WTC11 (cell line): ENCODE data around the gene MTFP1. TPM values are rescaled to one million over a fixed set of nuclear protein-coding genes. Genes with fewer than 3 reads are reported as not detected.
A peak's percentile ranks its signal among the peaks of the same experiment; 100 is the strongest.

Experiments
- ATAC-seq: fragments of 200-7000 bp; cut with Tn5 transposase; 2 replicates; pipeline ENCODE4 v1.10.0; 2021; ENCODE audit warnings: mild to moderate bottlenecking, moderate library complexity
- CTCF ChIA-PET: fragments of 300-600 bp; sonication (Branson Sonifier 250); formaldehyde crosslinking; loops from one replicate; lab custom pipeline; 2021; ENCODE audit warnings: antibody characterized with exemption; lab: Charles Lee
- POLR2A ChIA-PET: fragments of 350-600 bp; sonication (Branson Sonifier 250); formaldehyde crosslinking; loops from one replicate; lab custom pipeline; 2021; ENCODE audit warnings: antibody characterized with exemption; lab: Charles Lee
- DNase-seq: peaks from one replicate; pipeline ENCODE4 v3.0.0; 2021; ENCODE audit warnings: low spot score
- H3K27ac Mint-ChIP-seq: 2 replicates; pipeline ENCODE4 v1.8.0; 2021; ENCODE audit warnings: mixed read lengths
- H3K27me3 Mint-ChIP-seq: 2 replicates; pipeline ENCODE4 v1.8.0; 2021; ENCODE audit warnings: low read depth, mild to moderate bottlenecking, moderate library complexity, mixed read lengths
- H3K36me3 Mint-ChIP-seq: 2 replicates; pipeline ENCODE4 v1.8.0; 2021; ENCODE audit warnings: mixed read lengths
- H3K4me1 Mint-ChIP-seq: 2 replicates; pipeline ENCODE4 v1.8.0; 2022; ENCODE audit warnings: mixed read lengths
- H3K4me3 Mint-ChIP-seq: 2 replicates; pipeline ENCODE4 v1.8.0; 2021; ENCODE audit warnings: mild to moderate bottlenecking, moderate library complexity, mixed read lengths
- H3K9me3 Mint-ChIP-seq: 2 replicates; pipeline ENCODE4 v1.8.0; 2021; ENCODE audit warnings: mixed read lengths
- FOXP1 ChIP-seq: sonication (generic); formaldehyde crosslinking; IDR thresholded peaks from 2 replicates; pipeline ENCODE4 v1.8.0; 2022; ENCODE audit warnings: missing genetic modification reagents, mild to moderate bottlenecking, moderate library complexity, borderline replicate concordance
- GABPB1 ChIP-seq: sonication (generic); formaldehyde crosslinking; IDR thresholded peaks from 2 replicates; pipeline ENCODE4 v1.8.1; 2023; ENCODE audit warnings: mild to moderate bottlenecking, missing genetic modification reagents
- GRHL2 ChIP-seq: fragments of 250-450 bp; sonication (Bioruptor Pico); IDR thresholded peaks from 2 replicates; pipeline ENCODE4 v1.8.0; 2022; ENCODE audit warnings: mild to moderate bottlenecking, moderate library complexity; ENCODE audit not compliant: insufficient replicate concordance, severe bottlenecking
- HMGA2 ChIP-seq: fragments of 250-450 bp; sonication (Bioruptor Pico); IDR thresholded peaks from 2 replicates; pipeline ENCODE4 v1.4.0; 2021; ENCODE audit warnings: mild to moderate bottlenecking, moderate library complexity
- KAT7 ChIP-seq: sonication (generic); formaldehyde crosslinking; IDR thresholded peaks from 2 replicates; pipeline ENCODE4 v1.8.1; 2023; ENCODE audit warnings: missing genetic modification reagents, mild to moderate bottlenecking, borderline replicate concordance
- NFATC4 ChIP-seq: fragments of 250-450 bp; sonication (Bioruptor Pico); IDR thresholded peaks from 2 replicates; pipeline ENCODE4 v1.9.0; 2021; ENCODE audit warnings: mild to moderate bottlenecking
- NR3C1 ChIP-seq: sonication (generic); formaldehyde crosslinking; conservative IDR thresholded peaks from 2 replicates; pipeline ENCODE4 v1.8.1; 2023; ENCODE audit warnings: low read depth, mild to moderate bottlenecking, missing genetic modification reagents
- OVOL2 ChIP-seq: fragments of 250-450 bp; sonication (Bioruptor Pico); IDR thresholded peaks from 2 replicates; pipeline ENCODE4 v1.9.0; 2021; ENCODE audit warnings: mild to moderate bottlenecking, borderline replicate concordance
- RORB ChIP-seq: fragments of 250-450 bp; sonication (Bioruptor Pico); IDR thresholded peaks from 2 replicates; pipeline ENCODE4 v1.9.0; 2021; ENCODE audit warnings: mild to moderate bottlenecking
- TEAD1 ChIP-seq: sonication (generic); formaldehyde crosslinking; IDR thresholded peaks from 2 replicates; pipeline ENCODE4 v1.8.0; 2022; ENCODE audit warnings: mild to moderate bottlenecking, missing genetic modification reagents
- TP53 ChIP-seq: sonication (generic); formaldehyde crosslinking; IDR thresholded peaks from 2 replicates; pipeline ENCODE4 v1.8.1; 2023; ENCODE audit warnings: mild to moderate bottlenecking, missing genetic modification reagents
- ZNF317 ChIP-seq: sonication (generic); formaldehyde crosslinking; IDR thresholded peaks from 2 replicates; pipeline ENCODE4 v1.8.1; 2023; ENCODE audit warnings: low read depth, mild to moderate bottlenecking, moderate library complexity, missing genetic modification reagents, borderline replicate concordance
- ZNF396 ChIP-seq: fragments of 250-450 bp; sonication (Bioruptor Pico); IDR thresholded peaks from 2 replicates; pipeline ENCODE4 v1.8.0; 2021; ENCODE audit warnings: mild to moderate bottlenecking, moderate library complexity, borderline replicate concordance
- total RNA-seq: library from RNA; stranded (reverse); gene quantifications from 3 replicates; pipeline ENCODE4 v1.2.3, GENCODE V29; 2021
- TF ChIP-seq, protein P1 (sequence below): sonication (generic); formaldehyde crosslinking; conservative IDR thresholded peaks from 2 replicates; pipeline ENCODE4 v1.8.1; 2023; ENCODE audit warnings: mild to moderate bottlenecking, low read depth, missing genetic modification reagents, moderate library complexity
- TF ChIP-seq, protein P2 (sequence below): fragments of 250-450 bp; sonication (Bioruptor Pico); IDR thresholded peaks from 2 replicates; pipeline ENCODE4 v1.8.0; 2021; ENCODE audit warnings: mild to moderate bottlenecking
- TF ChIP-seq, protein P3 (sequence below): sonication (generic); formaldehyde crosslinking; IDR thresholded peaks from 2 replicates; pipeline ENCODE4 v1.8.1; 2022; ENCODE audit warnings: low read depth, missing genetic modification reagents, borderline replicate concordance
- TF ChIP-seq, protein P4 (sequence below): sonication (generic); formaldehyde crosslinking; IDR thresholded peaks from 2 replicates; pipeline ENCODE4 v1.8.1; 2023; ENCODE audit warnings: mild to moderate bottlenecking, missing genetic modification reagents
- TF ChIP-seq, protein P5 (sequence below): sonication (generic); formaldehyde crosslinking; IDR thresholded peaks from 2 replicates; pipeline ENCODE4 v1.8.0; 2022; ENCODE audit warnings: mild to moderate bottlenecking, missing genetic modification reagents

MTFP1 gene
- total RNA-seq, 1 experiment from 2014 or later, result 75.0 TPM

DNA sequence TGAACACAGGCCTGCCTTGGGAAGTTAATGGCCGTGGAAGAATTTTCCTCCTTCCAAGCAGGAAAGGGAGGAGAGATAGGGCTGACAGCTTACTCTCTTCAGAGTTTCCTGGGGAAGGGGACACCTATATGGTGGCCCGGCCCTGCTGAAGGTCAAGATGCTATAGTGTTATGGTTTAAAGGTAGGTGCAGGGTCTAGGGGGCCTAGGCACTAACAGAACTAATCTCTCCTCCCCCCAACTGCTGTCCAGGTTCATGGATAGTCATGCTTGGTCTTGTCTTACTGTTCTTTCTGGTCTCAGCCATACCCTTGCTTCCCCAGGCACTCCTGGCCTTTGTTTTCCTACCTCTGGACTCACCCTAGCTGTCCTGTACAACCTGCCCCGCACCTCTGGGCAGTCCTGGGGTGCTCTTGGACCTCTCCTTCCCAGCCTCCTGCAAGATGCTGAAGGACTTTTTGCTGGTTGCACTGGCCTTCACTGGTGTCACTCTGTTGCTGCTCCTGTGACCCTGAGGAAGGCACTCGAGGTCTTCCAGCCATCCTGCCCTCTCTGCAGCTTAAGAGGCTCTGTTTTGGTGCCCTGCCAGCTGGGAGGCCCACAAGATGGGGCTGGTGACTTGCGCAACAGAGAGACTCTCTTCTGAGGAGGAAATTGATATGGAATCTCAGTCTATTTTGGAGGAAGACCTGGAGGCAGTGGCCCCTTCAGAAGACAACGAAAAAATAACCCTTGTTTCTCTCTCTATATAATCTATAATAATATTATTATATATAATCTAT is 28.4 kb downstream of the MTFP1 start:
- ChIA-PET POLR2A (no interaction called here), CTCF (interaction anchor here (0.6 to 1.5 kb wide), 6 partner anchors 9 to 301 kb away, joined by 3 to 6 read pairs (median 4); partner anchors contain the start of gene SLC35E4)
- no peaks in the 10 kb centered on the region for H3K9me3 Mint-ChIP-seq
- no peak; the same call in 1 of the 2 replicates for ATAC-seq
- TF ChIP-seq ZNF317, result no peak
- TF ChIP-seq, protein P1, sequence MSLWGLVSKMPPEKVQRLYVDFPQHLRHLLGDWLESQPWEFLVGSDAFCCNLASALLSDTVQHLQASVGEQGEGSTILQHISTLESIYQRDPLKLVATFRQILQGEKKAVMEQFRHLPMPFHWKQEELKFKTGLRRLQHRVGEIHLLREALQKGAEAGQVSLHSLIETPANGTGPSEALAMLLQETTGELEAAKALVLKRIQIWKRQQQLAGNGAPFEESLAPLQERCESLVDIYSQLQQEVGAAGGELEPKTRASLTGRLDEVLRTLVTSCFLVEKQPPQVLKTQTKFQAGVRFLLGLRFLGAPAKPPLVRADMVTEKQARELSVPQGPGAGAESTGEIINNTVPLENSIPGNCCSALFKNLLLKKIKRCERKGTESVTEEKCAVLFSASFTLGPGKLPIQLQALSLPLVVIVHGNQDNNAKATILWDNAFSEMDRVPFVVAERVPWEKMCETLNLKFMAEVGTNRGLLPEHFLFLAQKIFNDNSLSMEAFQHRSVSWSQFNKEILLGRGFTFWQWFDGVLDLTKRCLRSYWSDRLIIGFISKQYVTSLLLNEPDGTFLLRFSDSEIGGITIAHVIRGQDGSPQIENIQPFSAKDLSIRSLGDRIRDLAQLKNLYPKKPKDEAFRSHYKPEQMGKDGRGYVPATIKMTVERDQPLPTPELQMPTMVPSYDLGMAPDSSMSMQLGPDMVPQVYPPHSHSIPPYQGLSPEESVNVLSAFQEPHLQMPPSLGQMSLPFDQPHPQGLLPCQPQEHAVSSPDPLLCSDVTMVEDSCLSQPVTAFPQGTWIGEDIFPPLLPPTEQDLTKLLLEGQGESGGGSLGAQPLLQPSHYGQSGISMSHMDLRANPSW (CRISPR knock-in tag), result no peak
- TF ChIP-seq, protein P2, sequence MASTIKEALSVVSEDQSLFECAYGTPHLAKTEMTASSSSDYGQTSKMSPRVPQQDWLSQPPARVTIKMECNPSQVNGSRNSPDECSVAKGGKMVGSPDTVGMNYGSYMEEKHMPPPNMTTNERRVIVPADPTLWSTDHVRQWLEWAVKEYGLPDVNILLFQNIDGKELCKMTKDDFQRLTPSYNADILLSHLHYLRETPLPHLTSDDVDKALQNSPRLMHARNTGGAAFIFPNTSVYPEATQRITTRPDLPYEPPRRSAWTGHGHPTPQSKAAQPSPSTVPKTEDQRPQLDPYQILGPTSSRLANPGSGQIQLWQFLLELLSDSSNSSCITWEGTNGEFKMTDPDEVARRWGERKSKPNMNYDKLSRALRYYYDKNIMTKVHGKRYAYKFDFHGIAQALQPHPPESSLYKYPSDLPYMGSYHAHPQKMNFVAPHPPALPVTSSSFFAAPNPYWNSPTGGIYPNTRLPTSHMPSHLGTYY (CRISPR knock-in tag), result no peak
- no peak for TF ChIP-seq TEAD1 (CRISPR knock-in tag)
- TF ChIP-seq NR3C1, result no peak
- TF ChIP-seq NFATC4, result no peak
- TF ChIP-seq RORB (CRISPR knock-in tag), result no peak
- no peak for TF ChIP-seq FOXP1 (CRISPR knock-in tag)
- TF ChIP-seq, protein P3, sequence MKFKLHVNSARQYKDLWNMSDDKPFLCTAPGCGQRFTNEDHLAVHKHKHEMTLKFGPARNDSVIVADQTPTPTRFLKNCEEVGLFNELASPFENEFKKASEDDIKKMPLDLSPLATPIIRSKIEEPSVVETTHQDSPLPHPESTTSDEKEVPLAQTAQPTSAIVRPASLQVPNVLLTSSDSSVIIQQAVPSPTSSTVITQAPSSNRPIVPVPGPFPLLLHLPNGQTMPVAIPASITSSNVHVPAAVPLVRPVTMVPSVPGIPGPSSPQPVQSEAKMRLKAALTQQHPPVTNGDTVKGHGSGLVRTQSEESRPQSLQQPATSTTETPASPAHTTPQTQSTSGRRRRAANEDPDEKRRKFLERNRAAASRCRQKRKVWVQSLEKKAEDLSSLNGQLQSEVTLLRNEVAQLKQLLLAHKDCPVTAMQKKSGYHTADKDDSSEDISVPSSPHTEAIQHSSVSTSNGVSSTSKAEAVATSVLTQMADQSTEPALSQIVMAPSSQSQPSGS, result no peak
- no peak for DNase-seq
- H3K27ac Mint-ChIP-seq, result peak overlapping the region; percentile 46; the same call in 1 of the 2 replicates
- H3K4me3 Mint-ChIP-seq, result no peak overlapping the region
- no peaks in the 10 kb centered on the region; the same call in 1 of the 2 replicates for H3K27me3 Mint-ChIP-seq
- no peaks in the 10 kb centered on the region for H3K4me1 Mint-ChIP-seq
- H3K36me3 Mint-ChIP-seq, result no peaks in the 10 kb centered on the region

DNA sequence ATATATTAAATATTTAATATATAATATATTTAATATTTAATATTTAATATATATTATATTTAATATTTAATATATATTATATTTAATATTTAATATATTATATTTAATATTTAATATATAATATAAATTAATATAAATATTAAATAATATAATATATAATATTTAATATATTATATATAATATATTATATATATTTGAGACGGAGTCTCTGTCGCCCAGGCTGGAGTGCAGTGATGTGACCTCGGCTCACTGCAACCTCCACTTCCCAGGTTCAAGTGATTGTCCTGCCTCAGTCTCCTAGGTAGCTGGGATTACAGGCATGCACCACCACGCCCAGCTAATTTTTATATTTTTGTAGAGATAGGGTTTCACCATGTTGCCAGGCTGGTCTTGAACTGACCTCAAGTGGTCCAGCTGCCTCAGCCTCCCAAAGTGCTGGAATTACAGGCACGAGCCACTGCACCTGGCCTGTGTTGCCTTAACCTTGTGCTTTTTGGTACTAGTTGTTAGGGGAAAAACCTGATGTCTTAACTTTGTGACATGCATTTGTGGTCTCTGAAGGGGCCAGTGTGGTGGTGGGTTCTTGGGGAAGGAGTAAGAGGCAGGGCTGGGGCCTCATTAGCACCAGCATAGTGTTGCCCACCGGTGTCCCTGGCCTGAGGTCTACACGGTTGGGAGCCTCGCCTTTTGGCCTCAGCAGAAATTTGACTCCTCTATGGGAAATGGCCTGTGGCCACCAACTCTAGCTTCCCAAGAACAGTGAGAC is 29.7 kb downstream of the MTFP1 start:
- Mint-ChIP-seq H3K36me3 (no peaks in the 10 kb centered on the region), H3K27ac (no peak overlapping the region), H3K9me3 (no peaks in the 10 kb centered on the region), H3K4me1 (no peaks in the 10 kb centered on the region), H3K27me3 (peaks cover 2% of the 10 kb centered on the region; the same call in 1 of the 2 replicates), H3K4me3 (no peak overlapping the region)
- CTCF ChIA-PET, result interaction anchor here (1.0 kb wide), 1 partner anchor 10 kb away, joined by 3 read pairs; no protein-coding TSS in a partner anchor
- no peak for DNase-seq
- POLR2A ChIA-PET, result no interaction called here
- TF ChIP-seq OVOL2 (CRISPR knock-in tag), result no peak
- TF ChIP-seq HMGA2, result peak; percentile 96
- no peak for ATAC-seq

DNA sequence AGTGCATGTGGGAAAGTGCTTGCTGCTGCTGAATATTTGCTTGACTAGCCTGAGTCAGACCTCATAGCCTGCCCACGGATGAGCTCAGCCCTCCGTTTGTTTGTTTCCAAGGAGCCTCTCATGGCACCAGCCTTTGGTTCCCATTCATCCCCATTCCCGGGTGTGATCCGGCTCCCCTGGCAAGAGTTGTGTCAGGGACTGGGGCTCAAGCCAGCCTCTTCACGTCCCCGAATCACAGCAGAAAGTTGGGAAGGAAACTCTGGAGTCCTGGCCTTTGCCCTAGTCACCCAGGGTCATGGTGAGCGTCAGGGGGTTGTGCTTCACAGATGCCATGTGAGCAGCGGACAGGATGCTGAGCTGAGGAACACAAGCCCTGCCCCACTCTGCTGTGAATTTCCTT is 32.4 kb downstream of the MTFP1 start:
- ChIA-PET CTCF (interaction anchor here (0.6 to 1.8 kb wide), 3 partner anchors 13 to 28 kb away, joined by 3 to 8 read pairs (median 3); partner anchors contain the start of gene SEC14L3), POLR2A (no interaction called here)
- DNase-seq (no peak), ATAC-seq (no peak)
- Mint-ChIP-seq H3K27me3 (peaks cover 2% of the 10 kb centered on the region; the same call in 1 of the 2 replicates), H3K4me3 (no peak overlapping the region), H3K9me3 (no peaks in the 10 kb centered on the region), H3K4me1 (0 out of 2 replicates have a peak, but pooled peaks cover 3% of the 10 kb centered on the region), H3K36me3 (no peaks in the 10 kb centered on the region), H3K27ac (no peak overlapping the region)
- TF ChIP-seq, protein P1 (CRISPR knock-in tag), result no peak
- no peak for TF ChIP-seq TP53 (CRISPR knock-in tag)
- no peak for TF ChIP-seq GRHL2
- no peak for TF ChIP-seq GABPB1 (CRISPR knock-in tag)
- TF ChIP-seq, protein P4, sequence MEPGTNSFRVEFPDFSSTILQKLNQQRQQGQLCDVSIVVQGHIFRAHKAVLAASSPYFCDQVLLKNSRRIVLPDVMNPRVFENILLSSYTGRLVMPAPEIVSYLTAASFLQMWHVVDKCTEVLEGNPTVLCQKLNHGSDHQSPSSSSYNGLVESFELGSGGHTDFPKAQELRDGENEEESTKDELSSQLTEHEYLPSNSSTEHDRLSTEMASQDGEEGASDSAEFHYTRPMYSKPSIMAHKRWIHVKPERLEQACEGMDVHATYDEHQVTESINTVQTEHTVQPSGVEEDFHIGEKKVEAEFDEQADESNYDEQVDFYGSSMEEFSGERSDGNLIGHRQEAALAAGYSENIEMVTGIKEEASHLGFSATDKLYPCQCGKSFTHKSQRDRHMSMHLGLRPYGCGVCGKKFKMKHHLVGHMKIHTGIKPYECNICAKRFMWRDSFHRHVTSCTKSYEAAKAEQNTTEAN (CRISPR knock-in tag), result no peak
- TF ChIP-seq KAT7, result no peak
- no peak for TF ChIP-seq ZNF396 (CRISPR knock-in tag)
- TF ChIP-seq, protein P5, sequence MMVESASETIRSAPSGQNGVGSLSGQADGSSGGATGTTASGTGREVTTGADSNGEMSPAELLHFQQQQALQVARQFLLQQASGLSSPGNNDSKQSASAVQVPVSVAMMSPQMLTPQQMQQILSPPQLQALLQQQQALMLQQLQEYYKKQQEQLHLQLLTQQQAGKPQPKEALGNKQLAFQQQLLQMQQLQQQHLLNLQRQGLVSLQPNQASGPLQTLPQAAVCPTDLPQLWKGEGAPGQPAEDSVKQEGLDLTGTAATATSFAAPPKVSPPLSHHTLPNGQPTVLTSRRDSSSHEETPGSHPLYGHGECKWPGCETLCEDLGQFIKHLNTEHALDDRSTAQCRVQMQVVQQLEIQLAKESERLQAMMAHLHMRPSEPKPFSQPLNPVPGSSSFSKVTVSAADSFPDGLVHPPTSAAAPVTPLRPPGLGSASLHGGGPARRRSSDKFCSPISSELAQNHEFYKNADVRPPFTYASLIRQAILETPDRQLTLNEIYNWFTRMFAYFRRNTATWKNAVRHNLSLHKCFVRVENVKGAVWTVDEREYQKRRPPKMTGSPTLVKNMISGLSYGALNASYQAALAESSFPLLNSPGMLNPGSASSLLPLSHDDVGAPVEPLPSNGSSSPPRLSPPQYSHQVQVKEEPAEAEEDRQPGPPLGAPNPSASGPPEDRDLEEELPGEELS (CRISPR knock-in tag), result no peak
